ES-I3 (cell line): Measurements from ENCODE around the gene AFF3.

ENCODE experiments used
- H3K36me3 ChIP-seq: 2 replicates; pipeline ENCODE4 v1.6.1; 2013; ENCODE audit warnings: mild to moderate bottlenecking, low read length, control low read depth, moderate library complexity; ENCODE audit not compliant: insufficient read depth
- H3K4me1 ChIP-seq: 2 replicates; pipeline ENCODE4 v1.6.1; 2013; ENCODE audit warnings: mild to moderate bottlenecking, control low read depth, low read length; ENCODE audit not compliant: insufficient read depth
- H3K9ac ChIP-seq: 2 replicates; pipeline ENCODE4 v1.6.1; 2013; ENCODE audit warnings: low read depth, mild to moderate bottlenecking, low read length, moderate library complexity
- H3K9me3 ChIP-seq: 2 replicates; pipeline ENCODE4 v1.6.1; 2013; ENCODE audit warnings: mild to moderate bottlenecking, low read length, moderate library complexity; ENCODE audit not compliant: control insufficient read depth, insufficient read depth

The AFF3 gene

GRCh38 chr2:99880148-99880963, 262.0 kb downstream of the AFF3 start:
- Histone ChIP-seq H3K9ac (no peak overlapping the region), H3K4me1 (peaks cover 17% of the 10 kb centered on the region; the same call in 1 of the 2 replicates), H3K9me3 (no peaks in the 10 kb centered on the region), H3K36me3 (no peaks in the 10 kb centered on the region)

- Histone ChIP-seq H3K9ac (no peak overlapping the region), H3K4me1 (peaks cover 17% of the 10 kb centered on the region; the same call in 1 of the 2 replicates), H3K9me3 (no peaks in the 10 kb centered on the region), H3K36me3 (no peaks in the 10 kb centered on the region)
Observed at GRCh38 chr2:99879481-99879880, 262.9 kb downstream of the AFF3 start.

GRCh38 chr2:99878581-99879350, 263.6 kb downstream of the AFF3 start:
- peaks cover 17% of the 10 kb centered on the region; the same call in 1 of the 2 replicates for H3K4me1 ChIP-seq
- no peaks in the 10 kb centered on the region for H3K36me3 ChIP-seq
- H3K9ac ChIP-seq = no peak overlapping the region
- H3K9me3 ChIP-seq = no peaks in the 10 kb centered on the region

- H3K9ac ChIP-seq = no peak overlapping the region
- peaks cover 14% of the 10 kb centered on the region; the same call in 1 of the 2 replicates for H3K4me1 ChIP-seq
- no peaks in the 10 kb centered on the region for H3K36me3 ChIP-seq
- H3K9me3 ChIP-seq = no peaks in the 10 kb centered on the region
Observed at GRCh38 chr2:99877963-99878362, 264.4 kb downstream of the AFF3 start.

- Histone ChIP-seq H3K9ac (no peak overlapping the region), H3K4me1 (peaks cover 11% of the 10 kb centered on the region; the same call in 1 of the 2 replicates), H3K36me3 (no peaks in the 10 kb centered on the region)
Observed at GRCh38 chr2:99876956-99877355, 265.4 kb downstream of the AFF3 start.

GRCh38 chr2:99875627-99876201, 266.7 kb downstream of the AFF3 start:
- no peaks in the 10 kb centered on the region for H3K36me3 ChIP-seq
- no peaks in the 10 kb centered on the region for H3K9me3 ChIP-seq
- no peak overlapping the region for H3K9ac ChIP-seq
- peaks cover 5% of the 10 kb centered on the region; the same call in 1 of the 2 replicates for H3K4me1 ChIP-seq

More at GRCh38 chr2:99876956-99877355, 265.4 kb downstream of the AFF3 start:
- H3K9me3 ChIP-seq = no peaks in the 10 kb centered on the region

GRCh38 chr2:99868260-99868659, 274.1 kb downstream of the AFF3 start:
- no peaks in the 10 kb centered on the region for H3K36me3 ChIP-seq
- H3K9ac ChIP-seq = no peak overlapping the region
- no peaks in the 10 kb centered on the region for H3K4me1 ChIP-seq
- H3K9me3 ChIP-seq = no peaks in the 10 kb centered on the region

GRCh38 chr2:99867770-99868169, 274.6 kb downstream of the AFF3 start:
- Histone ChIP-seq H3K36me3 (no peaks in the 10 kb centered on the region), H3K9me3 (no peaks in the 10 kb centered on the region), H3K4me1 (no peaks in the 10 kb centered on the region), H3K9ac (no peak overlapping the region)

GRCh38 chr2:99865818-99866676, 276.3 kb downstream of the AFF3 start:
- H3K4me1 ChIP-seq = no peaks in the 10 kb centered on the region
- H3K36me3 ChIP-seq = no peaks in the 10 kb centered on the region
- H3K9me3 ChIP-seq = no peaks in the 10 kb centered on the region
- H3K9ac ChIP-seq = no peak overlapping the region

- no peaks in the 10 kb centered on the region for H3K4me1 ChIP-seq
Observed at GRCh38 chr2:99864561-99865553, 277.5 kb downstream of the AFF3 start.

GRCh38 chr2:99863903-99864270, 278.5 kb downstream of the AFF3 start:
- H3K4me1 ChIP-seq = no peaks in the 10 kb centered on the region
- H3K36me3 ChIP-seq = no peaks in the 10 kb centered on the region
- H3K9me3 ChIP-seq = no peaks in the 10 kb centered on the region
- no peak overlapping the region for H3K9ac ChIP-seq

More at GRCh38 chr2:99864561-99865553, 277.5 kb downstream of the AFF3 start:
- Histone ChIP-seq H3K9ac (no peak overlapping the region), H3K9me3 (no peaks in the 10 kb centered on the region), H3K36me3 (no peaks in the 10 kb centered on the region)

- no peaks in the 10 kb centered on the region for H3K36me3 ChIP-seq
- no peaks in the 10 kb centered on the region for H3K4me1 ChIP-seq
- no peaks in the 10 kb centered on the region for H3K9me3 ChIP-seq
- no peak overlapping the region for H3K9ac ChIP-seq
Observed at GRCh38 chr2:99863236-99863902, 279.0 kb downstream of the AFF3 start.
